ENCODE measurements around the gene SCLY.

GRCh38 chr2:238104691-238105371 is 44.0 kb downstream of the SCLY start:
- TF ChIP-seq ZNF8 (CRISPR knock-in tag; IDR thresholded peaks at IDR 0.05), result no peak
- TF ChIP-seq PATZ1 (CRISPR knock-in tag; IDR thresholded peaks at IDR 0.05; ENCODE audit: borderline replicate concordance), result no peak
- no peak for TF ChIP-seq ZFP3 (CRISPR knock-in tag; IDR thresholded peaks at IDR 0.05)
- TF ChIP-seq TCF4 (CRISPR knock-in tag; IDR thresholded peaks at IDR 0.05; ENCODE audit: borderline replicate concordance), result no peak
- TF ChIP-seq ARNTL (CRISPR knock-in tag; IDR thresholded peaks at IDR 0.05; ENCODE audit: borderline replicate concordance, low read depth), result no peak
- no peak for TF ChIP-seq BACH2 (CRISPR knock-in tag; IDR thresholded peaks at IDR 0.05; ENCODE audit: borderline replicate concordance)
- TF ChIP-seq PPARA (CRISPR knock-in tag; IDR thresholded peaks at IDR 0.05; ENCODE audit: borderline replicate concordance), result no peak
- no peak for TF ChIP-seq RARB (CRISPR knock-in tag; IDR thresholded peaks at IDR 0.05)

All from SK-N-SH treated with all-trans-retinoic acid at 6 μM for 48 hours (cell line).